Measurements from ENCODE around the gene GFER. TPM values are rescaled to one million over a fixed set of nuclear protein-coding genes. Genes with fewer than 3 reads are reported as not detected.
"Not testable (repeated sequence)": the region's sequence is repeated elsewhere in the genome, so short reads cannot be mapped to it uniquely, and the experiment has no call there.

Gene GFER
- total RNA-seq, 1 experiment from 2014 or later = 31.8 TPM

- Histone ChIP-seq H3K4me3 (peak overlapping the region; percentile 50), H3K36me3 (peaks cover 54% of the 10 kb centered on the region), H3K9me3 (replicated peaks) (no peaks in the 10 kb centered on the region), H3K27ac (peak overlapping the region; percentile 85), H3K27me3 (replicated peaks) (no peaks in the 10 kb centered on the region), H3K4me1 (replicated peaks) (peaks cover 57% of the 10 kb centered on the region)
- DNase-seq (ENCODE audit: low read depth in 1 of 2, low spot score in 2 of 2) = peak; percentile 78 to 79
These were observed 49.3 kb downstream of the GFER start for GRCh38 chr16:2033057-2033908.

GRCh38 chr16:2033909-2034695 lies 50.1 kb downstream of the GFER start:
- H3K27ac ChIP-seq = peak overlapping the region; percentile 85
- H3K27me3 ChIP-seq (replicated peaks); H3K9me3 ChIP-seq (replicated peaks); DNase-seq (ENCODE audit: low read depth in 1 of 2, low spot score in 2 of 2): not testable (repeated sequence)
- H3K36me3 ChIP-seq = peaks cover 62% of the 10 kb centered on the region
- H3K4me3 ChIP-seq = peak overlapping the region; percentile 50
- H3K4me1 ChIP-seq (replicated peaks) = peaks cover 65% of the 10 kb centered on the region

- H3K4me3 ChIP-seq = peak overlapping the region; percentile 28
- peaks cover 73% of the 10 kb centered on the region for H3K4me1 ChIP-seq (replicated peaks)
These were observed 50.9 kb downstream of the GFER start for GRCh38 chr16:2034696-2035430.

GRCh38 chr16:2035431-2036199 lies 51.6 kb downstream of the GFER start:
- H3K9me3 ChIP-seq (replicated peaks) = no peaks in the 10 kb centered on the region
- H3K4me3 ChIP-seq = peak overlapping the region; percentile 28
- DNase-seq (ENCODE audit: low read depth in 1 of 2, low spot score in 2 of 2) = peak; percentile 97
- peaks cover 80% of the 10 kb centered on the region for H3K4me1 ChIP-seq (replicated peaks)
- peaks cover 67% of the 10 kb centered on the region for H3K36me3 ChIP-seq
- no peaks in the 10 kb centered on the region for H3K27me3 ChIP-seq (replicated peaks)
- peak overlapping the region; percentile 74 for H3K27ac ChIP-seq

More at GRCh38 chr16:2034696-2035430, 50.9 kb downstream of the GFER start:
- DNase-seq (ENCODE audit: low read depth in 1 of 2, low spot score in 2 of 2) = no peak
- H3K9me3 ChIP-seq (replicated peaks) = no peaks in the 10 kb centered on the region
- H3K27me3 ChIP-seq (replicated peaks) = no peaks in the 10 kb centered on the region
- H3K27ac ChIP-seq = peak overlapping the region; percentile 74
- peaks cover 64% of the 10 kb centered on the region for H3K36me3 ChIP-seq

GRCh38 chr16:2036200-2036966 lies 52.4 kb downstream of the GFER start:
- H3K4me1 ChIP-seq (replicated peaks) = peaks cover 88% of the 10 kb centered on the region
- peak overlapping the region; percentile 28 for H3K4me3 ChIP-seq

GRCh38 chr16:2037115-2037514 lies 53.1 kb downstream of the GFER start:
- no peak overlapping the region for H3K27ac ChIP-seq
- no peaks in the 10 kb centered on the region for H3K27me3 ChIP-seq (replicated peaks)
- no peak overlapping the region for H3K4me3 ChIP-seq
- no peaks in the 10 kb centered on the region for H3K9me3 ChIP-seq (replicated peaks)
- no peak for DNase-seq (ENCODE audit: low read depth in 1 of 2, low spot score in 2 of 2)
- peaks cover 79% of the 10 kb centered on the region for H3K36me3 ChIP-seq
- peaks cover 94% of the 10 kb centered on the region for H3K4me1 ChIP-seq (replicated peaks)

More at GRCh38 chr16:2036200-2036966, 52.4 kb downstream of the GFER start:
- DNase-seq (ENCODE audit: low read depth in 1 of 2, low spot score in 2 of 2) = no peak
- H3K27ac ChIP-seq = peak overlapping the region; percentile 74
- H3K9me3 ChIP-seq (replicated peaks) = no peaks in the 10 kb centered on the region
- H3K27me3 ChIP-seq (replicated peaks) = no peaks in the 10 kb centered on the region
- peaks cover 73% of the 10 kb centered on the region for H3K36me3 ChIP-seq

Other genes starting within 250 kb of the GFER start
- 19.9 and 27.1 TPM in 2 replicates for gene NME3, start 212.7 kb upstream of the GFER start, total RNA-seq (2014; rRNA removed; shearing (Covaris generic))
- 6.9 and 7.7 TPM in 2 replicates for gene EME2, start 211.4 kb upstream of the GFER start, total RNA-seq (2014; rRNA removed; shearing (Covaris generic))
- 132 and 178 TPM in 2 replicates for gene MRPS34, start 211.1 kb upstream of the GFER start, total RNA-seq (2014; rRNA removed; shearing (Covaris generic))
- gene SPSB3, start 201.6 kb upstream of the GFER start, total RNA-seq (2014; rRNA removed; shearing (Covaris generic)) = 19.9 and 21.1 TPM in 2 replicates
- 117 and 127 TPM in 2 replicates for gene NUBP2, start 201.2 kb upstream of the GFER start, total RNA-seq (2014; rRNA removed; shearing (Covaris generic))
- gene IGFALS, start 190.5 kb upstream of the GFER start, total RNA-seq (2014; rRNA removed; shearing (Covaris generic)) = not detected in 2 replicates
- gene HAGH, start 157.4 kb upstream of the GFER start, total RNA-seq (2014; rRNA removed; shearing (Covaris generic)) = 22.2 and 65.3 TPM in 2 replicates
- 38.8 and 90.3 TPM in 2 replicates for gene FAHD1, start 157.0 kb upstream of the GFER start, total RNA-seq (2014; rRNA removed; shearing (Covaris generic))
- gene MEIOB, start 112.0 kb upstream of the GFER start, total RNA-seq (2014; rRNA removed; shearing (Covaris generic)) = not detected in 2 replicates
- not detected in 2 replicates for gene HS3ST6, start 65.8 kb upstream of the GFER start, total RNA-seq (2014; rRNA removed; shearing (Covaris generic))
- gene MSRB1, start 41.0 kb upstream of the GFER start, total RNA-seq (2014; rRNA removed; shearing (Covaris generic)) = 13.9 and 21.3 TPM in 2 replicates
- gene RPL3L, start 29.5 kb upstream of the GFER start, total RNA-seq (2014; rRNA removed; shearing (Covaris generic)) = not detected in 2 replicates
- 273 and 292 TPM in 2 replicates for gene NDUFB10, start 24.7 kb upstream of the GFER start, total RNA-seq (2014; rRNA removed; shearing (Covaris generic))
- gene RPS2, start 19.4 kb upstream of the GFER start, total RNA-seq (2014; rRNA removed; shearing (Covaris generic)) = 2,199 and 2,611 TPM in 2 replicates
- gene RNF151, start 17.3 kb upstream of the GFER start, total RNA-seq (2014; rRNA removed; shearing (Covaris generic)) = not detected in 2 replicates
- gene TBL3, start 12.1 kb upstream of the GFER start, total RNA-seq (2014; rRNA removed; shearing (Covaris generic)) = 68.0 and 156 TPM in 2 replicates
- 0.16 TPM in 1 of 2 replicates, not detected in the other for gene NOXO1, start 2.7 kb upstream of the GFER start, total RNA-seq (2014; rRNA removed; shearing (Covaris generic))
- gene SYNGR3, start 5.8 kb downstream of the GFER start, total RNA-seq (2014; rRNA removed; shearing (Covaris generic)) = 1.8 and 7.3 TPM in 2 replicates
- 13.5 and 20.4 TPM in 2 replicates for gene ZNF598, start 25.6 kb downstream of the GFER start, total RNA-seq (2014; rRNA removed; shearing (Covaris generic))
- not detected in 2 replicates for gene NPW, start 35.6 kb downstream of the GFER start, total RNA-seq (2014; rRNA removed; shearing (Covaris generic))
- 50.2 and 57.3 TPM in 2 replicates for gene NHERF2, start 42.7 kb downstream of the GFER start, total RNA-seq (2014; rRNA removed; shearing (Covaris generic))
- gene NTHL1, start 63.6 kb downstream of the GFER start, total RNA-seq (2014; rRNA removed; shearing (Covaris generic)) = 33.9 and 59.3 TPM in 2 replicates
- 36.9 and 51.9 TPM in 2 replicates for gene TSC2, start 63.8 kb downstream of the GFER start, total RNA-seq (2014; rRNA removed; shearing (Covaris generic))
- gene PKD1, start 151.7 kb downstream of the GFER start, total RNA-seq (2014; rRNA removed; shearing (Covaris generic)) = 60.4 and 97.9 TPM in 2 replicates
- 0.16 TPM in 1 of 2 replicates, not detected in the other for gene RAB26, start 164.4 kb downstream of the GFER start, total RNA-seq (2014; rRNA removed; shearing (Covaris generic))
- gene TRAF7, start 171.6 kb downstream of the GFER start, total RNA-seq (2014; rRNA removed; shearing (Covaris generic)) = 26.4 and 39.5 TPM in 2 replicates
- gene CASKIN1, start 212.4 kb downstream of the GFER start, total RNA-seq (2014; rRNA removed; shearing (Covaris generic)) = not detected in 2 replicates
- 25.3 and 34.1 TPM in 2 replicates for gene MLST8, start 221.3 kb downstream of the GFER start, total RNA-seq (2014; rRNA removed; shearing (Covaris generic))
- 0.88 and 4.6 TPM in 2 replicates for gene BRICD5, start 226.7 kb downstream of the GFER start, total RNA-seq (2014; rRNA removed; shearing (Covaris generic))
- gene PGP, start 230.6 kb downstream of the GFER start, total RNA-seq (2014; rRNA removed; shearing (Covaris generic)) = 37.8 and 47.1 TPM in 2 replicates
- 44.7 and 47.6 TPM in 2 replicates for gene E4F1, start 239.4 kb downstream of the GFER start, total RNA-seq (2014; rRNA removed; shearing (Covaris generic))

Data from SJSA1 (cell line).